Measurements from ENCODE around the gene SRP9. TPM values are rescaled to one million over a fixed set of nuclear protein-coding genes. Genes with fewer than 3 reads are reported as not detected.

Gene SRP9, protein sequence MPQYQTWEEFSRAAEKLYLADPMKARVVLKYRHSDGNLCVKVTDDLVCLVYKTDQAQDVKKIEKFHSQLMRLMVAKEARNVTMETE
- 117 and 330 TPM in 2 replicates for total RNA-seq (ENCODE audit: low replicate concordance)

DNA sequence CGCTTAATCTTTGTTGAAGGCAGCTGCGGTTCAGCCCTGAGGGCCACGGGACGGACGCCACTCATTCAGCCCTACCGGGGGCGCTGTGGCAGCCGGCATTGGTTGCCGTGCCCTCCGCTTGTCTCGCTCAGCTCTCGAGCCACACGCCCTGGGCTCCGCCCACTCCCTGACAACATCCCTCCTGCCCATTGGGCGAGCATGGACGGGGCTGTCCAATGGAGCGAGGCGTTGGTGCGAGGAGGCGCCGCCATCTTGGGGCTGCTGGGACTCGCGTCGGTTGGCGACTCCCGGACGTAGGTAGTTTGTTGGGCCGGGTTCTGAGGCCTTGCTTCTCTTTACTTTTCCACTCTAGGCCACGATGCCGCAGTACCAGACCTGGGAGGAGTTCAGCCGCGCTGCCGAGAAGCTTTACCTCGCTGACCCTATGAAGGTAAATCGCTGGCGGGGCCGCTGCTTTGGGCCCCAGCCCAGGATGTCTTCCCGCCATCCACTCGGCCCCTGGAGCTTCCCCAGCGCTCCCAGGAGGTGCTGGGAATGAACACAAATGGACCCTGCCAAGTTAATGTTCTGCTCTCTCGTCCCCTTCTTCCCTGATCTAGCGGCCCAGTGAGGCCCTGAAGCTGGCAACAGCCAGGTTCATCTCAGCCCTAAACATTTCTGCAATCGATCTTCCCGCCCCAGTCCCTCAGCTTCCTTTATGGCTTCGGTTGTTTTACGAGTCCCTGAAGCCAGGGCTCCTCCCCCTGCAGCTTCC lies at the start of gene SRP9:
Gene SRP9, plus strand, starts transcription at position 244 of the 754 bp plus-strand sequence. Its CDS starts 115 bp downstream, at position 359.
- peak; percentile 96 for DNase-seq (ENCODE audit: low read depth)
- TF ChIP-seq, protein P1, sequence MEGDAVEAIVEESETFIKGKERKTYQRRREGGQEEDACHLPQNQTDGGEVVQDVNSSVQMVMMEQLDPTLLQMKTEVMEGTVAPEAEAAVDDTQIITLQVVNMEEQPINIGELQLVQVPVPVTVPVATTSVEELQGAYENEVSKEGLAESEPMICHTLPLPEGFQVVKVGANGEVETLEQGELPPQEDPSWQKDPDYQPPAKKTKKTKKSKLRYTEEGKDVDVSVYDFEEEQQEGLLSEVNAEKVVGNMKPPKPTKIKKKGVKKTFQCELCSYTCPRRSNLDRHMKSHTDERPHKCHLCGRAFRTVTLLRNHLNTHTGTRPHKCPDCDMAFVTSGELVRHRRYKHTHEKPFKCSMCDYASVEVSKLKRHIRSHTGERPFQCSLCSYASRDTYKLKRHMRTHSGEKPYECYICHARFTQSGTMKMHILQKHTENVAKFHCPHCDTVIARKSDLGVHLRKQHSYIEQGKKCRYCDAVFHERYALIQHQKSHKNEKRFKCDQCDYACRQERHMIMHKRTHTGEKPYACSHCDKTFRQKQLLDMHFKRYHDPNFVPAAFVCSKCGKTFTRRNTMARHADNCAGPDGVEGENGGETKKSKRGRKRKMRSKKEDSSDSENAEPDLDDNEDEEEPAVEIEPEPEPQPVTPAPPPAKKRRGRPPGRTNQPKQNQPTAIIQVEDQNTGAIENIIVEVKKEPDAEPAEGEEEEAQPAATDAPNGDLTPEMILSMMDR (IDR thresholded peaks at IDR 0.05; ENCODE audit: insufficient read depth, low read length): peak; percentile 91
- peak within 1 kb of the TSS; percentile 95 for H3K4me3 ChIP-seq (ENCODE audit: low read depth, low read length)

DNA sequence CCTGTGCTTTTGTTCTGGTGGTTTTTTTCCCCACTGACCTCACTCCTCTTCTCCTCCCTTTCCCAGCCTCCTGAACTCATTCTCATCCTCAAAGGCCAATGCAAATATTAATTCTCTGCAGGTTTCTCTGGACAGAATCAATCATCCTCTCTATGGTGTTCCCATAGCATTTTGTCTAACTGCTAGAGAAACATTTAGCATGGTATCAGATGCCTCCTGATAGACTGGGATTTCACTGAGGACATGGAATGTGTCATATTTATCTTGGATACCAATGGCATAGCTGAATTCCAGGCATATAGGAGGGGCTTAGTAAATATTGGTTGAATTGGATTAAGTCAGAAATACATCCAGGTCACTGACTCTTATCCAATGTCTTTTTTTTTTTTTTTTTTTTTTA lies 46.1 kb upstream of the SRP9 start:
- TF ChIP-seq, protein P1 (IDR thresholded peaks at IDR 0.05; ENCODE audit: insufficient read depth, low read length): no peak
- DNase-seq (ENCODE audit: low read depth): peak; percentile 31
- no peak overlapping the region for H3K4me3 ChIP-seq (ENCODE audit: low read depth, low read length)

DNA sequence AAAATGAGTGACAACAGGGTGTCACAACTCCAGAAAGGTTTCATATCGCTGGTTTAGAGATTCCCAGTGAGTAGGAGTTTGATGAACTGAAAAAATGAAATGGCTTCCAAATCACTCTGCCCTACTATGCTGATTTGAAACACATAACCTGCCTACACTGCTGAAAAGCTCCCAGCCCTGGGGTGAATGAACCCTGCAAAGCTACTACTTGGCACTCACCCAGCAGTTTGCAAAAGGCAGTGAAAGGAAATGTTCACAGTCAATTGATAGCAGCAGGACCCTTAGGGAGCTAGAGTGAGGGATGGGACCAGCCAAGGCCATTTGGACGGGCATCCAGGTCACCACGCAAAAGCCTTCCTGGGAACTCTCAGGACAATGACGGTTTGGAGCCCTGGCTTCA lies 44.4 kb upstream of the SRP9 start:
- H3K4me3 ChIP-seq (ENCODE audit: low read depth, low read length): no peak overlapping the region
- no peak for DNase-seq (ENCODE audit: low read depth)
- TF ChIP-seq, protein P1 (IDR thresholded peaks at IDR 0.05; ENCODE audit: insufficient read depth, low read length): no peak

DNA sequence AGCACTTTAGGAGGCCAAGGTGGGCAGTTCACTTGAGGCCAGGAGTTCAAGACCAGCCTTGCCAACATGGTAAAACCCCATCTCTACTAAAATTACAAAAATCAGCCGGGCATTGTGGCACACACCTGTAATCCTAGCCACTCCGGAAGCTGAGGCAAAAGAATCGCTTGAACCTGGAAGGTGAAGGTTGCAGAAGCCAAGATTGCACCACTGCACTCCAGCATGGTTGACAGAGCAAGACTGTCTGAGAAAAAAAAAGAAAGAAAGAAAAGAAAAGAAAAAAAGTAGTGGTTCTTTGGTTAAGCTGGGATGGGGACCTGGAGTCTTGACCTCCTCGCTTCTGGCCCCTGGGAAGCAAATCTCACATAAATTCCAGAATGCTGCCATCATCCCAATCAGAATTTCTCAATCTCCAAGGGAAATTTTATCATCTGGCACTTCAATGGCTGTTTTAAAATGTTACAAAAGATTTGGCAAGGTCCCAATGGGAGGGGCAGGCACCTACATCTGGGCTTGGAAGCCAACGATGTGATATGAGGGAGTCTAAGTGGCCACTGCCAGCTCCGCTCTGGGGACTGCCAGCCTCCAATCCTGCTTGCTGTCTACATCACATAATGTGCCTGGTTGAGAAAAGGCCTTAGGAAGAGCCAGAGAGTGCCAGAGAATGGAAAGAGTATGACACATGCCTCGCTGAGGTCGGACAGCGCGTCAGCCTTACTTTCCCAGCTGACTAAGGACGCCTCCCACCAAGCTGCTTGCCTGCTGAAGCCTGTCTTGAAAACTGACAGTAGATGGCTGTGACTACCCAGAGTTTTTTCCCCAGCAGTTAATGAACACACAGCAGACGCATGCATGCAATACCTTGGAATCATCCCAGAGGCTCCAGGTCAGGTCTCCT lies 42.1 kb upstream of the SRP9 start:
- TF ChIP-seq, protein P1 (IDR thresholded peaks at IDR 0.05; ENCODE audit: insufficient read depth, low read length): no peak
- no peak overlapping the region for H3K4me3 ChIP-seq (ENCODE audit: low read depth, low read length)
- DNase-seq (ENCODE audit: low read depth): peak; percentile 98

DNA sequence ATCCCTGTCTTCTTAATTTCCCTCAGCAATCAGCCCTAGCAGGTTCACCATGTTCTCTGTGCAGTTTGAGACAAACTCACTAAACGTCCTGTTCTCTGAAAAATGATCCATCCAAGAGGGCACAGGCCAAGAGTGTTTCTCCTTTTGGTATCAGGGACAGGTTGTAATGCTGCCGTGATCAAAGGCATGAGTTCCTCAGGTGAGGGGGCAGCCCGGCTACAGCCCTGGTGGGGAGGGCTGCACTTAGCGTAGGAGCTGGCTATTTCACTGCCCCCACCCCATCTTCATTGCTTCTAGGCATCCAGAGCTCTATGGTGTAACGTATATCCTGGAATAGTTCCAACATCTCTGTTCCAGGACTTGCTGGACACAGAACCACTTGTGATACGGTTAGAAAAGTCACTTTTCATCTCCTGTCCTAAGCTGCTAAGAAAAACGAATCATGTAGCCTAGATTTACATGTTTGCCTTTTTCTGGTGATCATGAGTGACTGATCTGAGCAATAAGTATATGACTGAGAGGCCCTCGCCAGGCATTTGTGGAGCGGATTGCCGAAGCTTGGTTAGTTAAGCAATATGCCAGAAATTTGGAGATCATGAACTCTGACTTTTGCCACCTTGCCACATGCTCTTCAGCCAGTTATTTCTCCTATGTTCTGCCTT lies 41.1 kb upstream of the SRP9 start:
- TF ChIP-seq, protein P1 (IDR thresholded peaks at IDR 0.05; ENCODE audit: insufficient read depth, low read length): no peak
- no peak overlapping the region for H3K4me3 ChIP-seq (ENCODE audit: low read depth, low read length)
- no peak for DNase-seq (ENCODE audit: low read depth)

DNA sequence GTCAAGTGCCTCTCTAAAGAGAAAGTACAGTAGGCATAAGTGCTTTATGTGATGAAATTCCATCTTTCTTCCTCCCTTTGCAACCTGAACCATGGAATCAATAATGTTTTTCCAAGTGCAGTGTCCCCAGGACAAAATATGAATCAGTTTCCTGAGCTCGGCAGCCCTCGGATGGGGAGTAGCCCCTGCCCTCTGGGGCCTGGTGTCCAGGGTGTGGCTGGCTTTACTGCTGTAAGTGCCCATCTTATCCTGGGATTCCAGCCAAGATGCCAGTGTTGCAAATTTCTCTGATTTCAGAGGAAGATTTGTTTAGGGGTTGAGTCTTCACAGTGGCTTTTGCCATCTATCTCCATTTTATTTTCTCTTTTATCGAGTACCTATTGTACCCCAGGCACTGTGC lies 40.5 kb upstream of the SRP9 start:
- H3K4me3 ChIP-seq (ENCODE audit: low read depth, low read length): no peak overlapping the region
- TF ChIP-seq, protein P1 (IDR thresholded peaks at IDR 0.05; ENCODE audit: insufficient read depth, low read length): no peak
- no peak for DNase-seq (ENCODE audit: low read depth)

Measured in fibroblast of the aortic adventitia (primary cell).